Dedifferentiated amniotic fluid mesenchymal stem cell (primary cell): Measurements from ENCODE around the gene ATG7.
A peak's percentile ranks its signal among the peaks of the same experiment; 100 is the strongest.

Source experiments
- DNase-seq: peaks from one replicate; pipeline ENCODE4 v3.0.0-alpha.2; 2016; ENCODE audit errors: extremely low spot score

Gene ATG7

GRCh38 chr3:11290743-11291680, 18.8 kb downstream of the ATG7 start:
- DNase-seq: no peak

- DNase-seq: no peak
Measured at GRCh38 chr3:11291808-11292207, 19.6 kb downstream of the ATG7 start.

- DNase-seq: no peak
Measured at GRCh38 chr3:11297126-11297525, 24.9 kb downstream of the ATG7 start.

- DNase-seq: no peak
Measured at GRCh38 chr3:11300970-11301369, 28.8 kb downstream of the ATG7 start.

- no peak for DNase-seq
Measured at GRCh38 chr3:11302444-11302843, 30.2 kb downstream of the ATG7 start.

GRCh38 chr3:11304175-11304574, 32.0 kb downstream of the ATG7 start:
- no peak for DNase-seq

- DNase-seq: no peak
Measured at GRCh38 chr3:11305509-11305908, 33.3 kb downstream of the ATG7 start.

GRCh38 chr3:11306817-11307589, 34.8 kb downstream of the ATG7 start:
- DNase-seq: no peak

- no peak for DNase-seq
Measured at GRCh38 chr3:11307830-11308432, 35.7 kb downstream of the ATG7 start.

- no peak for DNase-seq
Measured at GRCh38 chr3:11310258-11310657, 38.1 kb downstream of the ATG7 start.

- no peak for DNase-seq
Measured at GRCh38 chr3:11312166-11312565, 40.0 kb downstream of the ATG7 start.

GRCh38 chr3:11317300-11317699, 45.1 kb downstream of the ATG7 start:
- no peak for DNase-seq

- DNase-seq: no peak
Measured at GRCh38 chr3:11322931-11323330, 50.7 kb downstream of the ATG7 start.

GRCh38 chr3:11323813-11324212, 51.6 kb downstream of the ATG7 start:
- no peak for DNase-seq

GRCh38 chr3:11327619-11328018, 55.4 kb downstream of the ATG7 start:
- DNase-seq: no peak

- no peak for DNase-seq
Measured at GRCh38 chr3:11328196-11328945, 56.2 kb downstream of the ATG7 start.

- no peak for DNase-seq
Measured at GRCh38 chr3:11329777-11330176, 57.6 kb downstream of the ATG7 start.

- DNase-seq: no peak
Measured at GRCh38 chr3:11331101-11331500, 58.9 kb downstream of the ATG7 start.

GRCh38 chr3:11335056-11335608, 62.9 kb downstream of the ATG7 start:
- DNase-seq: peak; percentile 85

GRCh38 chr3:11339541-11339940, 67.3 kb downstream of the ATG7 start:
- no peak for DNase-seq

GRCh38 chr3:11346416-11346815, 74.2 kb downstream of the ATG7 start:
- no peak for DNase-seq
